GM18867 (cell line): Measurements from ENCODE around the gene ACVR1.
"Not testable (repeated sequence)": the region's sequence is repeated elsewhere in the genome, so short reads cannot be mapped to it uniquely, and the experiment has no call there.

Experiments used
- ATAC-seq: cut with Tn5 transposase; IDR thresholded peaks from one replicate; pipeline ENCODE4 v1.9.1; 2021; ENCODE audit warnings: mild to moderate bottlenecking, moderate library complexity; ENCODE audit not compliant: unreplicated experiment

The ACVR1 gene

GRCh38 chr2:157830696-157831570 is 45.2 kb downstream of the ACVR1 start:
- no peak for ATAC-seq

GRCh38 chr2:157830266-157830665 is 45.9 kb downstream of the ACVR1 start:
- ATAC-seq = no peak

- ATAC-seq = no peak
These were observed 48.8 kb downstream of the ACVR1 start for GRCh38 chr2:157827377-157827776.

- not testable (repeated sequence) for ATAC-seq
These were observed 49.5 kb downstream of the ACVR1 start for GRCh38 chr2:157826644-157827043.

GRCh38 chr2:157825885-157826284 is 50.2 kb downstream of the ACVR1 start:
- ATAC-seq = no peak

GRCh38 chr2:157822993-157823392 is 53.1 kb downstream of the ACVR1 start:
- ATAC-seq = no peak

- no peak for ATAC-seq
These were observed 53.6 kb downstream of the ACVR1 start for GRCh38 chr2:157822533-157822932.

GRCh38 chr2:157821519-157822131 is 54.5 kb downstream of the ACVR1 start:
- no peak for ATAC-seq

GRCh38 chr2:157820193-157820592 is 55.9 kb downstream of the ACVR1 start:
- no peak for ATAC-seq

- no peak for ATAC-seq
These were observed 56.4 kb downstream of the ACVR1 start for GRCh38 chr2:157819761-157820160.

GRCh38 chr2:157818227-157818626 is 57.9 kb downstream of the ACVR1 start:
- ATAC-seq = no peak

- no peak for ATAC-seq
These were observed 60.7 kb downstream of the ACVR1 start for GRCh38 chr2:157815421-157815820.

GRCh38 chr2:157813467-157813866 is 62.7 kb downstream of the ACVR1 start:
- ATAC-seq = no peak

- no peak for ATAC-seq
These were observed 66.1 kb downstream of the ACVR1 start for GRCh38 chr2:157810037-157810436.

- no peak for ATAC-seq
These were observed 66.9 kb downstream of the ACVR1 start for GRCh38 chr2:157809212-157809611.

- ATAC-seq = no peak
These were observed 67.7 kb downstream of the ACVR1 start for GRCh38 chr2:157808421-157808820.

GRCh38 chr2:157806426-157807077 is 69.6 kb downstream of the ACVR1 start:
- ATAC-seq = peak; percentile 77

- no peak for ATAC-seq
These were observed 70.6 kb downstream of the ACVR1 start for GRCh38 chr2:157805519-157805918.

- no peak for ATAC-seq
These were observed 71.8 kb downstream of the ACVR1 start for GRCh38 chr2:157804355-157804754.

GRCh38 chr2:157803952-157804351 is 72.2 kb downstream of the ACVR1 start:
- ATAC-seq = no peak

GRCh38 chr2:157803476-157803875 is 72.7 kb downstream of the ACVR1 start:
- ATAC-seq = no peak
